ENCODE measurements around the gene TATDN2.

TATDN2 gene

GRCh38 chr3:10320320-10320677 lies 72.0 kb downstream of the TATDN2 start:
- no peak for DNase-seq

DNA sequence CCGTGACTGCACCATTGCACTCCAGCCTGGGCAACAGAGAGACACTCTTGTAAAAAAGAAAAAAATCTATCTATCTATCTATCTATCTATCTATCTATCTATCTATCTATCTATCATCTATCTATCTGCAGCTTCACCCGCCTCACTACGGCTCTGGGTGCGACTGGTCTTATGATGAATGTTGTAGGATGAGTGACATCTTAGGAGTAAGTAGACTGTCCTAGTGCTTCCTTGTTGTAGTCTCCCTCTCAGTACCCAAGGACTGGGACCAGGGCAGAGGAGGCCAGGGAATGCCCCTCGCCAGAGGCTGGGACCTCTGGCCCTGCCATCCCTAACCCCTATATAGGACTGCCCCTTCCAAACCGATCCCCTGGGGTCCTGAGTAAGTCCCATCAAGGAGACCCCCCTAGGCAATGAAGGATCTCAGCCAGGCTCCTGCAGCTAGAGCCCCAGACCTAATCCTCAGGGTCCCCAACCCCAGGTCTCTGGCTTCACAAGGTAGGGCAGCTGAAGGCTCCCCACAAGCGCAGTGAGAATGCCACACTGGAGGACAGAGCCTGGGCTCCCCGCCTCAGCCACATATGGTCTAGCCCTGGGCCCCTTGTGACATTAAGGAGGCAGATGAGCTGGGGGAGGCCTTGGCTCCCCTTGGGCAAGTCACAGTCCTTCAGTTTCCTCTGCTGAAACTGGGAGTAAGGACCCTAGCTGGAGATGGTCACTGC lies 73.5 kb downstream of the TATDN2 start:
- no peak for DNase-seq

- DNase-seq, result no peak
Measured at GRCh38 chr3:10322352-10322710, 74.1 kb downstream of the TATDN2 start.

DNA sequence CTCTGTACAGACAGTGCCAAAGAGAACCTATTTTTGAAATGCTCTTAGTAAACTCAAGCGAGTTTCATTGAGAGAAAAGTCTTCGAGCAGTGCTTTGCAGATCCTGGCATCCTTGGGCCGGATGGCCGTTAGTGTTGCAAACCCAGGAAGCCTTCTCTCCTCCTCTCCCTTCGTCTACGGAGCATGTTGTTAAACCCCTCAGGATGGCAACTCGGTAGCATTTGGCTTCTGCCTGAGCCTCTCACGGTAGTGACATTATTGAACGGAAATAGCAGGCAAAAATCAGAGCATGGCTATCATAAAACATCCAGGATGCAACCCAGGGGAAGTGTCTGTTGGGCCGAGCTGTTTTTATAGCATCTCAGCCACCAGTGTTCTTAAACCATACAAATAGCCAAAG lies 79.3 kb downstream of the TATDN2 start:
- DNase-seq, result no peak

- DNase-seq, result no peak
Measured at GRCh38 chr3:10328460-10329071, 80.3 kb downstream of the TATDN2 start.

DNA sequence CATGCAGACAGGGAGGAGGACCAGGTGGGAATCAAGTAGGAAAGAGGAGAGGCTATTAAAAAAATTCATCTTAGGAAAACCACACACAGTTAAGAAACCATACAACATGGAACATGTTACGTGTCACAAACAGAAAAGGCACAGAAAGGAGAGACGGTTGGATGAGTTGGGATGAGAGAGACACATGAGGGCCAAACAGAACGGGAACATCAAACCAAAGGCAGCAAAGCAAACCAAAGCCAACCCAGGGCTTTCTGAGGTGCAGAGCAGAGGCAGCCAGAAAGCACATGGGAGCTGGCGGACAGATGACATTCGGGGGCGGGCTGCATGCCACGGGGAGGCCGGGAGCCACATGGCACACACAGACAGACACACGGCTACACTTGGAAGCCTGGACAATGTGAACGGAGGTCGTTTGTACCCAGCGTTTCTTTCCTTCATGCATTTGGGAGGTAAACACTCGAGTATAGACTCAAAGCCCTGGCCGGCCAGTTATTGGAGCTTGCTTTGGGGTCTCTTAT lies 81.3 kb downstream of the TATDN2 start:
- no peak for DNase-seq

- no peak for DNase-seq
Measured at GRCh38 chr3:10330319-10330718, 82.1 kb downstream of the TATDN2 start.
